ENCODE data around the gene UQCR10.

DNA sequence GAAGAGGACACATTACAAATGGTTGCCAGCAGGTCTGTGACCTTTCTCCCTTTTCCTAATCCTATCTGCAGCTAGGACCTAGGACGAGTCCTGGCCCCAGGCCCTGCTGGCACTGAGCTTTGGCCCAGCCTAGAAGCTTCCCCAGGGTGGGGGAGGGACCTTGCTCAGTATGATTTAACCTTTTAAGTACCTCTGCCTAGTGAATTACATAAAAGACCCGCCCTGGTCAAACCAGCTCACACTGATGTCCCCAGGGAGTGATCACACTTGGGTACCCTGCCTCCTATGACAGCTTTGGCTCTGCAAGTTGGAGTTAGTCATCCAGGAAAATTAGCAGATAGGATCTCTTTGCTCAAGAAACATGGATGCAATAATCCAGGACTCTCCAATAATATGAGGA lies 49.0 kb downstream of the UQCR10 start:
- TF ChIP-seq, protein P1, sequence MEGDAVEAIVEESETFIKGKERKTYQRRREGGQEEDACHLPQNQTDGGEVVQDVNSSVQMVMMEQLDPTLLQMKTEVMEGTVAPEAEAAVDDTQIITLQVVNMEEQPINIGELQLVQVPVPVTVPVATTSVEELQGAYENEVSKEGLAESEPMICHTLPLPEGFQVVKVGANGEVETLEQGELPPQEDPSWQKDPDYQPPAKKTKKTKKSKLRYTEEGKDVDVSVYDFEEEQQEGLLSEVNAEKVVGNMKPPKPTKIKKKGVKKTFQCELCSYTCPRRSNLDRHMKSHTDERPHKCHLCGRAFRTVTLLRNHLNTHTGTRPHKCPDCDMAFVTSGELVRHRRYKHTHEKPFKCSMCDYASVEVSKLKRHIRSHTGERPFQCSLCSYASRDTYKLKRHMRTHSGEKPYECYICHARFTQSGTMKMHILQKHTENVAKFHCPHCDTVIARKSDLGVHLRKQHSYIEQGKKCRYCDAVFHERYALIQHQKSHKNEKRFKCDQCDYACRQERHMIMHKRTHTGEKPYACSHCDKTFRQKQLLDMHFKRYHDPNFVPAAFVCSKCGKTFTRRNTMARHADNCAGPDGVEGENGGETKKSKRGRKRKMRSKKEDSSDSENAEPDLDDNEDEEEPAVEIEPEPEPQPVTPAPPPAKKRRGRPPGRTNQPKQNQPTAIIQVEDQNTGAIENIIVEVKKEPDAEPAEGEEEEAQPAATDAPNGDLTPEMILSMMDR (IDR thresholded peaks at IDR 0.05; ENCODE audit: insufficient read depth, low read length): no peak
- TF ChIP-seq REST (IDR thresholded peaks at IDR 0.05; ENCODE audit: insufficient replicate concordance, low read depth) (no peak), POLR2AphosphoS5 (IDR thresholded peaks at IDR 0.05; ENCODE audit: low read depth) (no peak)
